T-helper 2 cell (primary cell): ENCODE results near the gene HIP1R.

Source experiments
- DNase-seq, 5 experiments: peaks; one replicate each; pipeline versions ENCODE4 v3.0.0 to v3.0.0-alpha.2; 2012 to 2022

Gene HIP1R

GRCh38 chr12:122860854-122861586, 25.8 kb downstream of the HIP1R start:
- no peak for DNase-seq

GRCh38 chr12:122861587-122861970, 26.3 kb downstream of the HIP1R start:
- no peak for DNase-seq

- no peak for DNase-seq
Observed at GRCh38 chr12:122862110-122862634, 26.9 kb downstream of the HIP1R start.

- DNase-seq = no peak
Observed at GRCh38 chr12:122862872-122863701, 27.8 kb downstream of the HIP1R start.

DNA sequence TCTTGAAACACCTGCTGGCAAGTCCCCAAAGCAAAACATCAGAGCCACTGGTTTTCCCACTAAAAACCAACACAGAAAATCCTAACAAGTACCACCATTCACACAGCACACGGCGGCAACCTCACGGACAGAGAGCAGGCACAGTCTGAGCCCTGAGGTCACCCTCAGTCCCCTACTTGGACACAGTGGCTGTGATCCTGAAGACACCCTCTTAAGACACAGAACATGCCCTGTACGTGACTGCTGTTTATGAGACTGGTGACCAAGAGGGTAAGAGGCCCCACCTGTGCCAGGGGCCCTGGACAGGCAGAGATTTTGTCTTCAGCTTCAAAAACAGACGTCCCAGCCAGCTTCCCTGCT, 29.6 kb downstream of the HIP1R start:
- no peak for DNase-seq

- no peak for DNase-seq
Observed at GRCh38 chr12:122865268-122866231, 30.3 kb downstream of the HIP1R start.

DNA sequence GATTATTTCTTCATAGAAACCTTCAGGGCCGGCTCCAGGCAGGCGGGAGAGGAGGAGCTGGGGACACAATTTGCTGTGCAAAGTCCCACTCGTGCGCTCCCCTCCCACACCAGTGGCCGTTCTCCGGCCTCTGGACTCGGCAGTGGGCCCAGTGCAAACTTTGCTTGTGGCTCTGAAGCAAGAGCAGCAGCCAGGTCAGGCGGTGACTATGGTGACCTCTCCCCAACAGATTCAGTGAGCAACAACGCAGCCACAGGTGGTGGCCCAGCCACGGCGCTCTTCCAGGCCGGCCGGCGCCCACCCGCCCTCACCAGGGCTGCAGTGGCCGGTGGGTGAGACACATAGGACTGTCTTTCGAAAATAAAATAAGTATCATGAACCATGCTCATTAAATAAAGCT, 31.1 kb downstream of the HIP1R start:
- no peak for DNase-seq

GRCh38 chr12:122866950-122867607, 31.8 kb downstream of the HIP1R start:
- no peak for DNase-seq

- DNase-seq = no peak
Observed at GRCh38 chr12:122867691-122868461, 32.6 kb downstream of the HIP1R start.

DNA sequence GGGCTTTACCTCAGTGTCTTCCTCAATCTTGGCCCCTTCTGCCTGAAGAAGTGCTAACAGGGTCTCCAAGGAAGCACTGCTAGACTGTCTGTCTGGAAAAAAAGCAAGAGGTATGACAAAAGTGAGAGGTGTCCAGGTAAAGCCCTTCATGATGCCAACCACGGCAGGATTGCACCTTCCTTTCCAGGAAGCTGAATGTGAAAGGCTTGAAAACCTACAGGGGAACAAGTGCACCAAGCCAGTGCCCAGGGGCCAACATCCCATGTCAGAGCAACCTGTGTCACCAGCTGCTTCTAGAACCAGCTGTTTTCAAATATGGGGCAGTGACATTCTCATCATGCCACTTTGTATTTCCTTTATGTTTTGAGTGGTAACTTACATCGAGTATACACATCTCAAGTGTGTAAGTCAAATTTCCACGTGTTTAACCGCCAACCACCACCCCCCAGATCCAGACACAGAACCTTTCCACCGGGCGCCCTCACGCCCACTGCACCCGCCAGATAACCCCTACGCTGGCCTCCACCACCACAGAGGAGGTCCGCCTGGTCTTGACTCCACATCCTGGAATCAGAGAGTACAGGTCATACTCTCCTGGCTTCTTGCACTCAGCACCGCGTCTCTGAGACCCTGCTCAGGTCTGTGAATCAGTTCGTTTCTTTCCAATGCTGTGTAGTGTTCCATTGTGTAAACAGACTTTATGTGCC, 33.4 kb downstream of the HIP1R start:
- no peak for DNase-seq

GRCh38 chr12:122869207-122869973, 34.1 kb downstream of the HIP1R start:
- DNase-seq = no peak

GRCh38 chr12:122870163-122870842, 35.0 kb downstream of the HIP1R start:
- DNase-seq = no peak

DNA sequence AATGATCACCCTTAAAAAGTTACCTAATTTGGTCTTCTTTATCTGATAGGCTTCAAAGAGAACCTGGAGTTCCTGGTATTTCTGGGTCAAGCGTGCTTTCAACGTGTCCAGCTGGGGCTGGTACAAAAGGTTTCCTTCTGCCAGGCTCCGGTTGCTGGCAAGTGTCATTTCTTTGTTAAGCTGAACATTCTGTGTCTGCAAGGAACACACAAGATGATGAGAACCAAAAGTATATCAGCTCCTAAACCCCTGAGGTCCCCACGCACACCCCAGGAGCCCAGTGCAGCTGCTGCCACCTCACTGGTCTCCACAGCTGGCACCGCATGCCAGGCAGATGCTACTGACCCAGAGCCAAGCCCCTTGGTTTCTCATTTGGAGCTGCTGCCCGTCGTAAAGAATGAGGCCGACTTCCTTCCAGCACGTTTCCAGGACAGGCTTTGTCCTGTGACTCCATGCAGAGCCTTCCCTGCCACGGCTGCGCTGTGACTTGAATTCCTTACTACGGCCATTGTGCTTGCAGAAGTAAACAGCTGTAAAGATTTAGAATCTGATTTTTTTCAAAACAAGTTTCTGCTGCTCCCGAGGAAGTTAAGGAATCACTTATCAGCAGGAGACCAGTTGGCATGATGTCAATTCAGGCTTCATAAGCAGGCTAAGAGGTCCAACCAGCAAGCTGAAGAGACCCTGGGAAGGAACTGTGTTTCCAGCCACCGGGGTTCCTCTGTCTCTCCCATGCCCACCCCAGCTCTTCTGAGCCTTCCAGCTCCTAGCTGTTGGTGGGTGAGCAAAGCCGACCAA, 35.8 kb downstream of the HIP1R start:
- DNase-seq = no peak

DNA sequence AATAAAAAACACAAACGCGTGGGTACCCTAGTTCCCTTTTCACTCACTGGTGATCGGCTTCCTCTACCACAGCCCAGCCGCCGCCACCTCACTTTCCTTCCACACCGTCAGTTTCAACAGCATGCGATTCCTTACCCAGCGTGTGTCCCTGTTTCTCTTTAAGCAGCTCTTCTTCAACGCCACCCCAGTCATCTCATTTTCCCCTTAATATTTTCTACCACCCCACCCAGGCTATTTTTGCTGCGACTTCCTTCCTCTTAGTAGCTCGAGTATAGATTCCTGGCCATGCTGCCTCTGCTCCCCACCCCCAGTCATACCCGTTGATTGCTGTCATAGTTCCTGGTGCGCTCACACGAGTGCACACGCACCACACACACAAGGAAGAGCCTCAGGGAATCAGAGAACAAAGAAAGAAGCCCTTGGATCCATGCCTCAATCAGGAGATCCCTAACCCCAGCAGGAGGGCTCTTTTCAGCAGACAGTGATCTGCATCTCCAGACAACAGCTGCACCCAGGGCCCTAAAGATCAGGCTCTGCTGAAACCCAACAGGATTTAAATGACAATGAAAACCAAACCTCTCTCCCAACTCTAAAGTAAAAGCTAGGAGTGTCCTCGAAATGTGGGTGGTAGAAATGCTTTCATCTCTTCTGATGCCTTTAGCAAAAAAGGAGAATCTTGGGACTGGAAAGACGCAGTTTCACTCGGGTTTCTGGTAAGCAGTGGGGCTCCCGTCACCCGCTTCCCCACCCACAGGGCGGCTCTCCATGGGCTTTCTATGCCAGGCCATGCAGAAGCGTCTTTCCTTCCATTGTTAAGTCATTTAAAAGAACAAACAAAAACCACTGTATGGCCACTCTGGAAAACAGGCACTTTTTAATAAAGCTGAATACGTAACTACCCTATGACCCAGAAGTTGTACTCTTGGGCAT, 36.9 kb downstream of the HIP1R start:
- DNase-seq = peak in 3 of 5 experiments; percentile 26 to 61 (median 52)

- DNase-seq = no peak
Observed at GRCh38 chr12:122872815-122873361, 37.6 kb downstream of the HIP1R start.

GRCh38 chr12:122873540-122873939, 38.3 kb downstream of the HIP1R start:
- no peak for DNase-seq

DNA sequence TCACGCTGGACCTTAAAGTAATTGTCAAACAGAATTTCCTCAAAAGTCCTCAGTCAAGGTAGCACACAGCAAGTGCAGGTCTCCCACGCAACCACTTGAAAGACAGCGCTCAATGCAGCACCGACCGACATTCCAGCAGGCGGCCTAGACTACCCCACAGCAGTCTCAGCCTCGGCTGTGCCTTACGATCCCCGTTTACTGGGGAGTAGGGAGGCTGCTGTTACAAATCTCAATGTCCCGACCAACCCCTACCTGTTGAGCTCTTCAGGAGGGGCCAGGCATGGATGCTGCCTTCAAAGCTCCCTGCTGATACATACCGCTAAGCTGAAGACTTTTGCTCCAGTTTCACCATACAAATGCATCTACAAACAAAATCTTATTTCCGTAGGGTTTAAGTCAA, 38.8 kb downstream of the HIP1R start:
- no peak for DNase-seq
